Kidney (tissue), 14 donors: ENCODE data around the gene DEDD2. TPM values are rescaled to one million over a fixed set of nuclear protein-coding genes. Genes with fewer than 3 reads are reported as not detected.
A peak's percentile ranks its signal among the peaks of the same experiment; 100 is the strongest.

Source experiments
- DNase-seq, 5 donors: peaks; one replicate each; pipeline ENCODE4 v3.0.0-alpha.2; 2013 to 2020
- FAIRE-seq: peaks from 2 replicates; lab custom pipeline; 2012; peaks lifted over from hg19 to GRCh38; lab: Jason Lieb, UNC
- H3K27ac ChIP-seq, 2 donors: one replicate each; pipeline ENCODE4 v1.7.0; 2013; ENCODE audit warnings: low read depth in 2 of 2, low read length in 2 of 2, inconsistent platforms in 1 of 2
- H3K27me3 ChIP-seq: one replicate; pipeline ENCODE4 v1.7.1; 2013; ENCODE audit warnings: low read length, inconsistent platforms; ENCODE audit not compliant: control insufficient read depth, insufficient read depth
- H3K36me3 ChIP-seq, 3 donors: one replicate each; pipeline versions ENCODE4 v1.7.0 to v1.7.1; 2013; ENCODE audit warnings: low read length in 3 of 3, control low read depth in 1 of 3, inconsistent platforms in 1 of 3; ENCODE audit not compliant: insufficient read depth in 3 of 3, control insufficient read depth in 2 of 3
- H3K4me1 ChIP-seq, 3 donors: one replicate each; pipeline versions ENCODE4 v1.7.0 to v1.7.1; 2013; ENCODE audit warnings: low read length in 3 of 3, inconsistent platforms in 1 of 3, low read depth in 1 of 3; ENCODE audit not compliant: control insufficient read depth in 2 of 3, insufficient read depth in 2 of 3
- H3K4me3 ChIP-seq, 3 donors: one replicate each; pipeline versions ENCODE4 v1.7.0 to v1.8.1; 2013; ENCODE audit warnings: low read length in 3 of 3, control low read depth in 1 of 3, inconsistent platforms in 1 of 3
- H3K9ac ChIP-seq, 3 donors: one replicate each; pipeline versions ENCODE4 v1.7.0 to v1.7.1; 2013; ENCODE audit warnings: low read length in 3 of 3, control low read depth in 1 of 3, inconsistent platforms in 1 of 3
- H3K9me3 ChIP-seq, 3 donors: one replicate each; pipeline versions ENCODE4 v1.7.0 to v1.7.1; 2013; ENCODE audit warnings: low read length in 3 of 3, control low read depth in 1 of 3, inconsistent platforms in 1 of 3; ENCODE audit not compliant: control insufficient read depth in 2 of 3, insufficient read depth in 1 of 3
- intact Hi-C: fragments of 100-400 bp; cut with DNase I; formaldehyde crosslinking; loops from one replicate; pipeline ENCODE4 v1.11.1; 2022
- polyA plus RNA-seq: library from polyadenylated mRNA; stranded (reverse); fragments of 350-450 nt; fragmentation: Illumina TruSeq; extraction: RNeasy Lipid Tissue Mini Kit (QIAGEN cat#74804); gene quantifications from one replicate; pipeline ENCODE4 v1.2.3, GENCODE V29; 2014; ENCODE audit warnings: low read depth, low replicate concordance; ENCODE audit not compliant: insufficient read depth
- total RNA-seq: library from RNA; stranded (reverse); fragmentation: NEBNext Ultra II Directional; extraction: Animal tissue kit (Norgen Biotek cat#: 25700); gene quantifications from one replicate; pipeline ENCODE4 v1.2.1, GENCODE V29; 2021
- TF ChIP-seq, protein P1 (sequence below): IDR thresholded peaks from 3 replicates; pipeline ENCODE4 v1.5.1; 2012; ENCODE audit warnings: mild to moderate bottlenecking, moderate library complexity, borderline replicate concordance; ENCODE audit not compliant: insufficient read depth; ENCODE audit errors: extremely low read depth
- donor health status: control.
- donor health status: control.
- donor health status: control.
- donor health status: control.
- donor health status: control.
- donor health status: DM: yes; HTN: yes; CAD: no.
- donor health status: Normal renal cell carcinoma (clear cell type).

The DEDD2 gene
- total and polyA plus RNA-seq, 2 donors from 2014 or later: 26.1 to 36.3 TPM

DNA sequence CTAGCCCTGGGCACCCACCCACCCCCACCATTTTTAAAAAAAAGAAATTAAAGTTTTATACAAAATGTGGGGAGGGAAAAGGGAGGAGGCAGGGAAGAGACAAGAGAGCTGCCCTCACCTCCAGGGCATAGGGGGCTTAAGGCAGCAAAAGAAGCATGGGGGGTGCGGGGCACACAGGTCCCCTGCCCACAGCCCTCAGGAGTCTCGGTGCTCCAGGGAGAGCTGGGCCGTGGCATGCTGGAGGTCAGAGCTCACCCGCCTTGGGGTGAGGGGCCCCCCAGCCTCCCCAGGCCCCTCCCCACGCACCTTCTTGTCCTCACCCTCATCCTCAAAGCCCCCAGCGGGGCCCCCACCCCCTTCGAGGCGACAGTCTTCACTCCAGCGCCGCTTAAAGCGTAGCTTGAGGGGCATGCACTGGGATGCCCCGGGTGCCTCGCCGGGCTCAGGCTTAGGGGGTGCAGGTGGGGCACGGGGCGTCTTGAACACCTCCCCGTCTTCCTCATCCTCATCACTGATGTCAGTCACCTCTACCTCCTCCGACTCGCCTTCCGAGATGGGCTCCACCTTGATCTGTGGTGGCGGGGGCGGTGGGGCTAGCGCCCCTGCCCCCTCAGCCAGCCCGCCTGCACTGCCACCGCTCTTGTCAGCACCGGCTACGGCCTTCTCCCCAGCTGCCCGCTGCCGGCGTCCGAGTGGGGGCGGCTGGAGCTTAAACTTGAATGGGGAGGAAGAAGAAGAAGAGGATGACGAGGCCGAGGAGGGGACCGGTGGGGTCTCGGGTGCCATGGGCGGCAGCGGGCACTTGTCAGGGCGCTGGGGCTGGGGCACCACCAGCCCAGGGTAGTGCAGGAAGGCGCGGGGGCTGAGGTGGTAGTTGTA is 31.0 kb upstream of the DEDD2 start:
- Histone ChIP-seq H3K9ac (no peak overlapping the region), H3K4me3 (no peak overlapping the region), H3K27ac (no peak overlapping the region), H3K36me3 (peaks cover 0 to 20% (median 3%) of the 10 kb centered on the region in 3 donors), H3K27me3 (no peaks in the 10 kb centered on the region), H3K4me1 (peaks cover 0 to 31% (median 14%) of the 10 kb centered on the region in 3 donors), H3K9me3 (no peaks in the 10 kb centered on the region)
- TF ChIP-seq, protein P1, sequence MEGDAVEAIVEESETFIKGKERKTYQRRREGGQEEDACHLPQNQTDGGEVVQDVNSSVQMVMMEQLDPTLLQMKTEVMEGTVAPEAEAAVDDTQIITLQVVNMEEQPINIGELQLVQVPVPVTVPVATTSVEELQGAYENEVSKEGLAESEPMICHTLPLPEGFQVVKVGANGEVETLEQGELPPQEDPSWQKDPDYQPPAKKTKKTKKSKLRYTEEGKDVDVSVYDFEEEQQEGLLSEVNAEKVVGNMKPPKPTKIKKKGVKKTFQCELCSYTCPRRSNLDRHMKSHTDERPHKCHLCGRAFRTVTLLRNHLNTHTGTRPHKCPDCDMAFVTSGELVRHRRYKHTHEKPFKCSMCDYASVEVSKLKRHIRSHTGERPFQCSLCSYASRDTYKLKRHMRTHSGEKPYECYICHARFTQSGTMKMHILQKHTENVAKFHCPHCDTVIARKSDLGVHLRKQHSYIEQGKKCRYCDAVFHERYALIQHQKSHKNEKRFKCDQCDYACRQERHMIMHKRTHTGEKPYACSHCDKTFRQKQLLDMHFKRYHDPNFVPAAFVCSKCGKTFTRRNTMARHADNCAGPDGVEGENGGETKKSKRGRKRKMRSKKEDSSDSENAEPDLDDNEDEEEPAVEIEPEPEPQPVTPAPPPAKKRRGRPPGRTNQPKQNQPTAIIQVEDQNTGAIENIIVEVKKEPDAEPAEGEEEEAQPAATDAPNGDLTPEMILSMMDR: no peak
- FAIRE-seq (no peak), DNase-seq (peak in 2 of 5 donors; percentile 57 to 84)
- intact Hi-C loops: no loop called here

DNA sequence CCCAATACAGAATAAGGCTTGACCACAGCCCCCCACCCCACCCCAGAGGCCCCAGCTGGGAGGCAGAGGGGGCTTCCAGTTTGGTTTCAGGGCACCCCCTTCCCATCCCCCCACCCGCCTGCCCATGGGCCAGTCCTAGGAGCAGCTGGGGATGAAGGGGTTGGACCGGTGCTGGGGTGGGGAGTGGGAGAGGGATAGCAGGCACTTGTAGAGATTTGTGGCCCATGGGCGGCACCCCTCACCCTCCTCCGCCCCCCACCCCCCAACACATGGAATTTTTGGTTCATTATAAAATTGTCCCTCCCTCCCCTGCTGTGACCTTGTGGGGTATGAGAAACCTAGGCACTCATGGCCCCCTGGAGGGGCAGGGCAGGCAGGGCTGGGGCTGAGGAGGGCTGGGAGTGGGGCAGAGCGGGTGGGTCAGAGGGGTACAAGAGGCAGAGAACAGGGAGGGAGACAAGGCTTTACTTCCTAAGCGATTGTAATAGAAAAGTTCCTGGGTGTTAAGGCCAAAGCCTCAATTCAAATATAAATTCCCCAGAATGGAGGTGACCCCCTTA is 30.2 kb upstream of the DEDD2 start:
- DNase-seq (peak in 2 of 5 donors; percentile 68 to 74), FAIRE-seq (no peak)
- Histone ChIP-seq H3K9ac (no peak overlapping the region), H3K4me3 (no peak overlapping the region), H3K27me3 (no peaks in the 10 kb centered on the region), H3K27ac (no peak overlapping the region), H3K9me3 (no peaks in the 10 kb centered on the region), H3K36me3 (peaks cover 0 to 20% (median 3%) of the 10 kb centered on the region in 3 donors), H3K4me1 (peaks cover 0 to 30% (median 14%) of the 10 kb centered on the region in 3 donors)
- TF ChIP-seq, protein P1: no peak
- intact Hi-C loops: no loop called here

DNA sequence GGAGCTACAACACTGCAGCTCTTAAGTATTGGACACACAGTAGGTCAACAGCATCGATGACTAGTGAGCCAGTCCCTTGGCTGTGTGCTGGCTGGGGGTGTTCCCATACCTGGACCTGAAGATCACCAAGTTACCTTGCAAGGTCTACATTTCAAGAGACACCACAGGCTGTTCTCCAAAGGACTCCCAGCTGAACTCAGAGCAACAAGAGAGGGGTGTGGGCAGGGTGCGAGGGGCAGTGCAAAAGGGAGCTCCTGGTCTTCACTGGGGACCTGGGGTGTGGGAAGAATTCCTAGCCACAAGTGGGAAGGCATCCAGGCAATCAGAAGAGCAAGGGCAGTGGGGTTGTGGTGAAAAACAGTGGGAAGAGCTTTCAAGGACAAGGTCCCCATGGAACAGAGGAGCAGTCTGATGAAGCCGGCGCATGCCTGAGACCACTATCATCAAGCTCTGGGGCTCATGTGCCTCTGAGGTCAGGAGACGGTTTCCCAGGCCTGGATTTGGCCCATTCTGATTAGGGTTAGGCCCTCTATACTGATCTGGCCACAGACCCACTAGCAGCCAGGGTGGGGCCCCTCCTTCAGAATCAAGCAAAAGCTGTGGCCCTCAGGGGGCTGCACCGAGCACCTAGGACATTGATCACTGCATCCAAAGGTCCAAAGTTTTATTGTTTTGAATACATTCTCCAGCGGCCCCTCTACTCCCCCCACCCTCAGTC is 29.6 kb upstream of the DEDD2 start:
- no peak overlapping the region for H3K4me3 ChIP-seq
- H3K9me3 ChIP-seq: no peaks in the 10 kb centered on the region
- TF ChIP-seq, protein P1: no peak
- FAIRE-seq (no peak), DNase-seq (no peak)
- H3K9ac ChIP-seq: peak overlapping the region in 1 of 3 donors; percentile 48
- peaks cover 0 to 25% (median 14%) of the 10 kb centered on the region in 3 donors for H3K4me1 ChIP-seq
- peaks cover 0 to 20% (median 3%) of the 10 kb centered on the region in 3 donors for H3K36me3 ChIP-seq
- H3K27ac ChIP-seq: no peak overlapping the region
- no peaks in the 10 kb centered on the region for H3K27me3 ChIP-seq
- intact Hi-C loops: no loop called here
